Karpas-422 (cell line): ENCODE results near the gene JMJD7. TPM values are rescaled to one million over a fixed set of nuclear protein-coding genes. Genes with fewer than 3 reads are reported as not detected.

Source experiments
- DNase-seq: peaks from one replicate; pipeline ENCODE4 v3.0.0-alpha.2; 2015
- H2AFZ ChIP-seq: fragments of 200-600 bp; sonication (generic); 2 replicates; pipeline ENCODE4 v1.6.1; 2014; ENCODE audit warnings: antibody characterized with exemption, low read length, mixed read lengths
- H3K27ac ChIP-seq: fragments of 200-600 bp; sonication (generic); 2 replicates; pipeline ENCODE4 v1.5.1; 2014; ENCODE audit warnings: mild to moderate bottlenecking, low read length, moderate library complexity
- H3K27me3 ChIP-seq: fragments of 200-600 bp; sonication (generic); 2 replicates; pipeline ENCODE4 v1.6.1; 2014; ENCODE audit warnings: low read length, mixed read lengths
- H3K36me3 ChIP-seq: fragments of 200-600 bp; sonication (generic); 2 replicates; pipeline ENCODE4 v1.6.1; 2014; ENCODE audit warnings: low read length, mixed read lengths; ENCODE audit not compliant: insufficient read depth
- H3K4me1 ChIP-seq: fragments of 200-600 bp; sonication (generic); 2 replicates; pipeline ENCODE4 v1.6.1; 2014; ENCODE audit warnings: mild to moderate bottlenecking, low read length, mixed read lengths
- H3K4me2 ChIP-seq: fragments of 200-600 bp; sonication (generic); 2 replicates; pipeline ENCODE4 v1.6.1; 2014; ENCODE audit warnings: low read length, low read depth, mild to moderate bottlenecking; ENCODE audit not compliant: poor library complexity, severe bottlenecking
- H3K4me3 ChIP-seq: fragments of 200-600 bp; sonication (generic); 2 replicates; pipeline ENCODE4 v1.5.1; 2014; ENCODE audit warnings: mild to moderate bottlenecking, antibody characterized with exemption, low read length, mixed read lengths
- H3K79me2 ChIP-seq: fragments of 200-600 bp; sonication (generic); 2 replicates; pipeline ENCODE4 v1.6.1; 2014; ENCODE audit warnings: mild to moderate bottlenecking, low read length, mixed read lengths
- H3K9ac ChIP-seq: fragments of 200-600 bp; sonication (generic); 2 replicates; pipeline ENCODE4 v1.6.0; 2014; ENCODE audit warnings: low read length
- H3K9me2 ChIP-seq: fragments of 200-600 bp; sonication (generic), shearing (Covaris generic); replicated peaks from 2 replicates; pipeline ENCODE4 v1.6.0; 2014; ENCODE audit warnings: mild to moderate bottlenecking, low read length, moderate library complexity; ENCODE audit not compliant: insufficient read depth
- H3K9me3 ChIP-seq: fragments of 300-700, 200-600 bp; sonication (generic); 2 replicates; pipeline ENCODE4 v1.6.1; 2014; ENCODE audit warnings: low read length, mixed read lengths
- H4K20me1 ChIP-seq: fragments of 200-600 bp; sonication (generic); 2 replicates; pipeline ENCODE4 v1.6.1; 2014; ENCODE audit warnings: mild to moderate bottlenecking, antibody characterized with exemption, low read length, low read depth; ENCODE audit not compliant: insufficient read depth
- total RNA-seq: library from RNA; depleted of rRNA; stranded (reverse); fragments of >200 nt; shearing (Covaris generic); gene quantifications from 2 replicates; pipeline ENCODE4 v1.2.3, GENCODE V29; 2014; ENCODE audit warnings: low replicate concordance

JMJD7 gene
- total RNA-seq, 1 experiment from 2014 or later: 2.8 TPM

GRCh38 chr15:41821831-41822230 is 6.1 kb upstream of the JMJD7 start:
- Histone ChIP-seq H3K36me3 (no peaks in the 10 kb centered on the region), H3K9ac (no peak overlapping the region)

GRCh38 chr15:41822471-41822870 is 5.4 kb upstream of the JMJD7 start:
- Histone ChIP-seq H3K4me1 (peaks cover 3% of the 10 kb centered on the region), H2AFZ (no peak overlapping the region), H3K9me3 (no peaks in the 10 kb centered on the region), H3K4me2 (no peak overlapping the region), H3K27me3 (no peaks in the 10 kb centered on the region), H4K20me1 (no peaks in the 10 kb centered on the region), H3K9ac (no peak overlapping the region), H3K9me2 (no peaks in the 10 kb centered on the region), H3K79me2 (no peaks in the 10 kb centered on the region), H3K27ac (no peak overlapping the region), H3K4me3 (no peak overlapping the region), H3K36me3 (no peaks in the 10 kb centered on the region)
- DNase-seq: no peak

More at GRCh38 chr15:41821831-41822230, 6.1 kb upstream of the JMJD7 start:
- H3K27me3 ChIP-seq: no peaks in the 10 kb centered on the region
- H3K79me2 ChIP-seq: no peaks in the 10 kb centered on the region
- no peak overlapping the region for H2AFZ ChIP-seq
- no peak overlapping the region for H3K4me3 ChIP-seq
- no peak overlapping the region for H3K4me2 ChIP-seq
- H4K20me1 ChIP-seq: no peaks in the 10 kb centered on the region
- H3K4me1 ChIP-seq: no peaks in the 10 kb centered on the region
- no peaks in the 10 kb centered on the region for H3K9me2 ChIP-seq
- H3K27ac ChIP-seq: no peak overlapping the region
- DNase-seq: no peak
- no peaks in the 10 kb centered on the region for H3K9me3 ChIP-seq

GRCh38 chr15:41822957-41823356 is 4.9 kb upstream of the JMJD7 start:
- no peak for DNase-seq

GRCh38 chr15:41823502-41823901 is 4.4 kb upstream of the JMJD7 start:
- Histone ChIP-seq H3K9ac (no peak overlapping the region), H3K4me3 (no peak overlapping the region), H3K27me3 (no peaks in the 10 kb centered on the region), H3K4me2 (no peak overlapping the region), H3K27ac (no peak overlapping the region), H3K9me3 (no peaks in the 10 kb centered on the region), H3K36me3 (no peaks in the 10 kb centered on the region), H3K9me2 (no peaks in the 10 kb centered on the region), H4K20me1 (no peaks in the 10 kb centered on the region), H3K79me2 (no peaks in the 10 kb centered on the region), H3K4me1 (peaks cover 6% of the 10 kb centered on the region), H2AFZ (no peak overlapping the region)
- DNase-seq: no peak

More at GRCh38 chr15:41822957-41823356, 4.9 kb upstream of the JMJD7 start:
- Histone ChIP-seq H4K20me1 (no peaks in the 10 kb centered on the region), H3K79me2 (no peaks in the 10 kb centered on the region), H3K4me3 (no peak overlapping the region), H3K4me2 (no peak overlapping the region), H3K9me2 (no peaks in the 10 kb centered on the region), H3K4me1 (peaks cover 5% of the 10 kb centered on the region), H2AFZ (no peak overlapping the region), H3K27ac (no peak overlapping the region), H3K9me3 (no peaks in the 10 kb centered on the region), H3K36me3 (no peaks in the 10 kb centered on the region), H3K9ac (no peak overlapping the region), H3K27me3 (no peaks in the 10 kb centered on the region)

- Histone ChIP-seq H4K20me1 (no peaks in the 10 kb centered on the region), H3K36me3 (no peaks in the 10 kb centered on the region), H3K9me3 (no peaks in the 10 kb centered on the region), H3K79me2 (no peaks in the 10 kb centered on the region), H3K9ac (no peak overlapping the region), H3K27me3 (no peaks in the 10 kb centered on the region), H3K27ac (no peak overlapping the region), H2AFZ (no peak overlapping the region), H3K4me2 (no peak overlapping the region), H3K4me1 (peaks cover 11% of the 10 kb centered on the region), H3K9me2 (no peaks in the 10 kb centered on the region), H3K4me3 (no peak overlapping the region)
- DNase-seq: no peak
These were observed 3.7 kb upstream of the JMJD7 start for GRCh38 chr15:41824062-41824745.

- Histone ChIP-seq H4K20me1 (no peaks in the 10 kb centered on the region), H3K4me1 (peaks cover 11% of the 10 kb centered on the region), H3K27me3 (no peaks in the 10 kb centered on the region), H3K79me2 (no peaks in the 10 kb centered on the region), H3K4me3 (no peak overlapping the region), H3K36me3 (no peaks in the 10 kb centered on the region), H3K9me3 (no peaks in the 10 kb centered on the region), H3K9me2 (no peaks in the 10 kb centered on the region), H2AFZ (no peak overlapping the region), H3K9ac (no peak overlapping the region), H3K4me2 (no peak overlapping the region), H3K27ac (no peak overlapping the region)
- no peak for DNase-seq
These were observed 2.7 kb upstream of the JMJD7 start for GRCh38 chr15:41825145-41825544.

- no peaks in the 10 kb centered on the region for H3K36me3 ChIP-seq
- no peaks in the 10 kb centered on the region for H4K20me1 ChIP-seq
- no peak overlapping the region for H3K4me3 ChIP-seq
These were observed 2.0 kb upstream of the JMJD7 start for GRCh38 chr15:41825572-41826535.

GRCh38 chr15:41827290-41827879 is 507 bp upstream of the JMJD7 start:
- H3K9me3 ChIP-seq: no peaks in the 10 kb centered on the region
- no peak overlapping the region for H3K27ac ChIP-seq
- no peaks in the 10 kb centered on the region for H3K79me2 ChIP-seq
- H3K27me3 ChIP-seq: no peaks in the 10 kb centered on the region
- H3K36me3 ChIP-seq: no peaks in the 10 kb centered on the region
- DNase-seq: no peak
- peak overlapping the region; percentile 84 for H3K4me2 ChIP-seq
- H3K9ac ChIP-seq: peak overlapping the region; percentile 70
- H3K4me1 ChIP-seq: peaks cover 13% of the 10 kb centered on the region
- no peaks in the 10 kb centered on the region for H3K9me2 ChIP-seq
- peak overlapping the region; percentile 78 for H3K4me3 ChIP-seq
- no peaks in the 10 kb centered on the region for H4K20me1 ChIP-seq
- H2AFZ ChIP-seq: 0 out of 2 replicates have a peak overlapping the region, but pooled peaks have one; percentile 23

More at GRCh38 chr15:41825572-41826535, 2.0 kb upstream of the JMJD7 start:
- H3K4me1 ChIP-seq: peaks cover 11% of the 10 kb centered on the region
- no peak overlapping the region for H3K9ac ChIP-seq
- no peak overlapping the region for H3K4me2 ChIP-seq
- no peak overlapping the region for H2AFZ ChIP-seq
- no peaks in the 10 kb centered on the region for H3K9me3 ChIP-seq
- no peaks in the 10 kb centered on the region for H3K27me3 ChIP-seq
- no peaks in the 10 kb centered on the region for H3K9me2 ChIP-seq
- no peaks in the 10 kb centered on the region for H3K79me2 ChIP-seq
- H3K27ac ChIP-seq: no peak overlapping the region
- DNase-seq: no peak
